HG03457 (cell line): ENCODE results near the gene SYCP2L.
"Not testable (repeated sequence)": the region's sequence is repeated elsewhere in the genome, so short reads cannot be mapped to it uniquely, and the experiment has no call there.

Experiments
- ATAC-seq: cut with Tn5 transposase; IDR thresholded peaks from one replicate; pipeline ENCODE4 v1.9.1; 2021; ENCODE audit warnings: moderate number of reproducible peaks; ENCODE audit not compliant: unreplicated experiment

The SYCP2L gene

DNA sequence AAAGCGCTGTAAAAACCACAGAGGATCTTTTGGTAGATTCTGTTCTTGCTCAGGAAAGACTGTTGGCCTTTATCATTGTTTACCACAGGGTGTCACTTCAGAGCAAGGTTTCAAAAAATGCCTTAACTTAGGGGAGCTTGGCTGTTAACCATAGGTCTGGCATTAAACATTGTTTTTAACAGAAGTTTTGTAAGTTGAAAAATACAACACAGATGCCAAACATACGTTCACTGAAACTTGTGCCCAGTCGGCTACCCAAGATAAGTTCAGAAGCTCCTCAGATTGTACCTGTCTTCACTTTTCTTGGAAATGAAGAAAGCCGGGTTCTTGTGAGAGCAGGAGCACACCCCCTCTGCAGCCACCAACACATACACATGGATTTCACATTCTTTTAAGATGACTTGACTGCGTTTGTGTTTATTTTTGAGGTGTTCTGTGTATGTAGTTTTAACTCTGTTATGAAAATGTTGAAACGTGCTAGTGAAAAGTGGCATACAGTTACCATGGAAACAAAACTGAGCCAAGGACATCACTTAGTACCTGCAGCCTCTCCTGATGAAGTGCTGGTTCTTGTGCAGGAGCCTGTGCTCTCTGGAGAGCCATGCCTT lies 64.9 kb downstream of the SYCP2L start:
- no peak for ATAC-seq

DNA sequence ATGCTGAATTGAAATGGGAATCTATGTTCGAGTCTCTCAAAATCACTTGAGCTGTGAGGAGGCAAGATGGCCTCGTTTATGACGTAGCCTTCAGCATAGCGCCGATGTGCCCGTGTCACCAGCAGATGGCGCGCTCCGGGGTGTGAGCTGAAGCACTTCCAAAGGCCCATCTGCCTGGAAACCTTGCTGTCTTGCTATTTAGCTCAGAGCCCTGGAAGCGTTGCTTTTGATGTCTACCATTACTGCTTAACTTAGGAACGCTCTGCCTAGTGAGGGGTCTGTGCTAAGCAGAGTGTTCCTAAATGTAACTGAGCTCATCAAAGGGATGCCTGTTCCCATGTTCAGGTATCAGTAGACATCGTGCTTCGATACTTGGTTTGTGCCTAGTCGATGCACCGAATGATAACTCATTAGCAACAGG lies 67.7 kb downstream of the SYCP2L start:
- ATAC-seq = no peak

- ATAC-seq = no peak
Observed at GRCh38 chr6:10956776-10957175, 69.9 kb downstream of the SYCP2L start.

DNA sequence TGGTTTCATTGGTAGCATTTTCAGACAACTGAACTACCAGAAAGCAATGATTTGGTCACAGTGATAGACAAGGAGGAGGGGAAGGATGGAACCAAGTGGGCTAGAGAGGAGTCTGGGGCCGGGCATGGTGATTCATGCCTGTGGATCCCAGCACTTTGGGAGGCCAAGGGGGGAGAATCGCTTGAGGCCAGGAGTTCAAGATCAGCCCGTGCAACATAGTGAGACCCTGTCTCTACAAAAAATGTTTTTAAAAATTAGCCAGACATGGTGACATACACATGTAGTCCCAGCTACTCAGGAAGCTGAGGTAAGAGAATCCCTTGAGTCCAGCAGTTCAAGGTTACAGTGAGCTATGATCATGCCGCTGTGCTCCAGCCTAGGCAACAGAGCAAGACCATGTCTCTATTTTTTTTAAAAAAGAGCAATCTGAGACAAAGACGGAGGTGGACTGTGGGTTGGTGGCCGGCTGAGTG lies 70.6 kb downstream of the SYCP2L start:
- ATAC-seq = no peak

- ATAC-seq = no peak
Observed at GRCh38 chr6:10960171-10960570, 73.3 kb downstream of the SYCP2L start.

GRCh38 chr6:10961837-10962236 lies 75.0 kb downstream of the SYCP2L start:
- no peak for ATAC-seq

GRCh38 chr6:10962673-10963072 lies 75.8 kb downstream of the SYCP2L start:
- no peak for ATAC-seq

- ATAC-seq = no peak
Observed at GRCh38 chr6:10963113-10963512, 76.3 kb downstream of the SYCP2L start.

DNA sequence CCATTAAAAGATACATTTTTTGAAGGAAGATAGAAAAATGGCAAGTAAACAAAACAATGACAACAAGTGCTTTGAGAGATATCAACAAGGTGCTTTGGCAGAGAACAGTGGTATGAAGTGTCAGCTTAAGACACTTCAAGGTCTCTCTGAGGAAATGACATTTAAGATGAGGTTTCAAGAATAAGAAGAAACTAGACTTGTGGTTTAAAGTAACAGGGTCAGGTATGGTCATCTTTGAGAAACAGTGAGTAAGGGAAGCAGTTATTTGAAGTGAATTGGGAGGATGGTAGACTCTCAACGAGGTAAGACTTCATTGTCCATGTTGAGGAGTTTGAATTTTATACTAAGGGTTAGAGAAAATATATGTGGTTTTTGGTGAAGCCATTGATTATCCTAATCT lies 77.8 kb downstream of the SYCP2L start:
- no peak for ATAC-seq

GRCh38 chr6:10968776-10969175 lies 81.9 kb downstream of the SYCP2L start:
- no peak for ATAC-seq

GRCh38 chr6:10970731-10971130 lies 83.9 kb downstream of the SYCP2L start:
- ATAC-seq = no peak

DNA sequence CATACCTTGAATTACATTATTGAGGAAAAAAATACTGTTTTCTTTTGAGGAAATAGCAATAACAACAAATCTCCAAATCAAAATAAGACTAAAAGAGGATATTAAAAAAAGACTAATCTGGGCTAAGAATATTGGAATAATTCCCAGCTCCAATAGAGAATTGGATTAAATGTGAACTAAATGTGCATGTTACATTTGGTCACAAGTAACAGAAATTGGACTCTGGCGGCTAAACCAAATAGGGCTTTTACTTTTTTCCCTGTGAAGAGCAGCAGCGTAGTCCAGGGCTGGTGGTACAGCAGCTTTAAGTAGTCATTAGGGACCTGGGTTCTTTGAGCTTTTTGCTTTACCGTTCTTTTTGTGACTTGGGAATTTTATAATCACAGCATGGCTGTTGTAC lies 85.3 kb downstream of the SYCP2L start:
- no peak for ATAC-seq

GRCh38 chr6:10976571-10976970 lies 89.7 kb downstream of the SYCP2L start:
- ATAC-seq = no peak

DNA sequence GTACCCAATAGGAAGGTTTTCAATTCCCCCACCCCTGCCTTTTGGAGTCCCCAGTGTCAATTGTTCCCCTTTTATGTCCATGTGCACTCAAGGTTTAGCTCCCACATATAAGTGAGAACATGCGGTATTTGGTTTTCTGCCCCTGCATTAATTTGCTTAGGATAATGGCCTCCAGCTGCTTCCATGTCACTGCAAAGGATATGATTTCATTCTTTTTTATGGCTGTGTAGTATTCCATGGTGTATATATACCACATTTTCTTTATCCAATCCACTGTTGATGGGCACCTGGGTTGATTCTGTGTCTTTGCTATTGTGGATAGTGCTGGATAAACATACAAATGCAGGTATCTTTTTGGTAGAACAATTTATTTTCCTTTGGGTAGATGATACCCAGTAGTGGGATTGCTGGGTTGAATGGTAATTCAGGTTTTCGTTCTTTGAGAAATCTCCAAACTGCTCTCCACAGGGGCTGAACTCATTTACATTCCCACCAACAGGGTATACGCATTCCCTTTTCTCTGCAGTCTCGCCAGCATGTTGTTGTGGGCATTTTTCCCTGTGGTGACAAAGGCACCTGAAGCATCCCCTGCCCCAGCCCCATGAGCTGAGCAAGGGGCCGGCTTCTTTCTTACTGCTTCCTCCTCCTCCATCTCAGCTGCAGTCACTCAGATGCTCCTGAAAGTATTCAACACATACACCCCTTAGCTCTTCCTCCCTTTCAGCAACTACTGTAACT lies 90.5 kb downstream of the SYCP2L start:
- no peak for ATAC-seq

DNA sequence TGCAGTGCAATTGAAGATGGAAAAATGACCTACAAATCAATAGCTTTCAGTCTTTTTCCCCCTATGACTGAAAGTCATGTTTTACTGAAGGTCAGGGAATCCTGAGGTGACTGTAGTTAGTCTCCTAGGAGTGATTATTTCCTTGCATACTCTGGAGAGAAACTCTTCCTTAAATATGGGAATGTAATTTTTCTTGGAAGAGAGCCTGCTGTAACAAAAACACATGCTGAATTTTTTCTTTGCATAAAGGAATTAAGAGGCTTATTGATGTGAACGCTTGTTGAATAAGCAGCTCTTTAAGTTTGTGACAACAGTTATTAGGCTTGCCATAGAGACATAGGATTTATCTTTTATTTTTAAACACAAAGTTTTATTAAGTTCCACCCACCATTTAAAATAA lies 92.8 kb downstream of the SYCP2L start:
- ATAC-seq = no peak

DNA sequence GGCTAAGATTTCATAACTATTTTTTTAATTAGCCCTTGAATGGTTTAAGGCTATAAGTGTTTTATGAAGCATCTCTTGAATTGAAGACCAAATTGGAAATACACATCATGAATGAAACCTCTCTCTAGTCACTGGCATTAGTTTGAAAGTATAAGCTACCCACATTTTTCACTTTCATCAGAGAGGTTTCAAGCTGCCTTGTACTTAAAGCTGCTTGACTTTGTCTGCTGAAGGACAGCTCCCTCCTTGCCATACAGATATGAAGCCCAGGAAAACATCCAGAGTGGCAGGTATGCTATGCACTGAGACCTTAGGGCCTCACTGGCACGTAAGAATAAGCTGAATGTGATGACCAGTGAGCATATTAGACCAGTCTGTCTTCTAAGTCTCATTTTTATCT lies 94.6 kb downstream of the SYCP2L start:
- ATAC-seq = no peak

- ATAC-seq = not testable (repeated sequence)
Observed at GRCh38 chr6:10984959-10985358, 98.1 kb downstream of the SYCP2L start.

DNA sequence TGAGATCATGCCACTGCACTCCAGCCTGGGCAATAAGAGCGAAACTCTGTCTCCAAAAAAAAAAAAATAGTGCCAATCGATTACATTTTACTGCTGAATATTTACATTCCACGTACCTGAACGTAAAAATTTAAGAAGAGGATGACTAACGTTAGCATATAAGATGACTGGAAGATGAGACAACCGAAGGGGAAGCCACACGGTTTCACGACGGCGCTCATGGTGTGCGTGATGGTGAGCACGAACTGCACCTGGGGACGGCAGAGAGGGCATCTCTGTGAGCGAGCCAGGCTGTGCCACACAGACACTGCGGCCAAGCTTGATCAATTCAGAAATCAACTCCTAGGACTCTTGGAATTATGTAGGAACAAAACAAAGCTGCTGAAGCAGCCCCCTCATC lies 102.7 kb downstream of the SYCP2L start:
- ATAC-seq = no peak

DNA sequence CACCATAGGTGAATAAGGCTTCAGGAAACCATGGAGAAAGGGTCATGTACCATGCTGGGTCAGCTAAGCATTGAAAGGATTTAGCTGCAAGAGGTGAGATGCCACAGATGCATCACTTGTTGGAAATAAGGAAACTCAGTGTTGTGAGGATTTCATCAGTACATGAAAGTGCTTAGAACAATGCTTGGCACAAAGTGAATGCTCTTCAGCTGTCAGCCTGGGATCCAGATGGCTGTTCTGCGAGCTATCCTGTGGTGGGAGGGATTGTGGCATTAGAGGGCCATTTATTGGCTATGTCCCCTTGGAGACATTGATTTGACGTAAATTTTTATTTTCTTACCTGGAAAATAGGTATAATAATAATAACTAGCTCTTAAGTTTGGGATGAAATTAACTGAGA lies 104.3 kb downstream of the SYCP2L start:
- ATAC-seq = no peak

DNA sequence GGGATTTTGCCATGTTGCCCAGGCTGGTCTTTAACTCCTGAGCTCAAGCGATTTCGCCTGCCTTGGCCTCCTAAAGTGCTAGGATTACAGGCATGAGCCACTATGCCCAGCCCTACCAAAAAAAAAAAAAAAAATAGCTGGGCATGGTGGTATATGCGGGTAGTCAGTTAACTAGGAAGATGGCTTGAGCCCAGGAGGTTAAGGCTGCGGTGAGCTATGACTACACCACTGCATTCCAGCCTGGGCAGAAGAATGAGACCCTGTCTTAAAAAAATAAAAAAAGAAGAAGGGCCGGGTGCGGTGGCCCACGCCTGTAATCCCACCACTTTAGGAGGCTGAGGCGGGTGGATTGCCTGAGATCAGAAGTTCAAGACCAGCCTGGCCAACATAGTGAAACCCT lies 107.0 kb downstream of the SYCP2L start:
- ATAC-seq = no peak

DNA sequence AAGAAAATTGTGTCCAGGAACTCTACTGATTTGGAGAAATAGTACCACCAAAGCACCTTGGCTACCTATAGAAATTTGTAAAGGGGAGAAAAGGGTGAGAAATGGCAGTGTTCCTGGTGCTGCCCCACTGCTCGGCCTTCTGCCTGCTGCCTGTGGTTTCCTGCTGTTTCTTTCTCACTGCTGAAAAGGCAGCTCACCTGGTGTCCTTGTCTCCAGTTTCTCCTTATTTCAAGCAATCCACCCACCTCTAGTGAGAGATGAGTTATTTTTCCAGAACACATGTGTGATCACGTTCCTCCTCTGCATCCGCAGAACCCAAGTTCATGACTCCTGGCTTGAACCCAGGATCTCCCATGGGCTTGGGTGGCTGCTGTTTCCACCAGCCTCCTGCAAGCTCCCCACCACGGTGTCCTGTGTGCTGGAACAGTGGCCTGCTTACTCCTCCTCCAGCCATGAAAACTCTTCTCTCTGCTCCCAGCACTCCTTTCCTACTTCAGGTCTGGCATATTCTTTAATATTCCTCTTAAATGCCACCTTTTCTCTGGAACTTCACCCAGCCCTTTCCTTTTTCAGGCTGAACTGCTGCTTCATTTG lies 108.4 kb downstream of the SYCP2L start:
- no peak for ATAC-seq

- no peak for ATAC-seq
Observed at GRCh38 chr6:10999994-11000393, 113.1 kb downstream of the SYCP2L start.
